MM.1S (cell line): ENCODE measurements around the gene PRICKLE1.

ENCODE experiments used
- CTCF ChIP-seq: fragments of 300-600 bp; sonication (generic); IDR thresholded peaks from 2 replicates; pipeline ENCODE4 v1.5.1; 2016; ENCODE audit warnings: antibody characterized with exemption, low read length, mixed read lengths
- EZH2 ChIP-seq: fragments of 300-600 bp; sonication (generic); optimal IDR thresholded peaks from 2 replicates; pipeline ENCODE3; 2017; ENCODE audit warnings: low read depth, mild to moderate bottlenecking, antibody characterized with exemption, low read length, mixed read lengths

DNA sequence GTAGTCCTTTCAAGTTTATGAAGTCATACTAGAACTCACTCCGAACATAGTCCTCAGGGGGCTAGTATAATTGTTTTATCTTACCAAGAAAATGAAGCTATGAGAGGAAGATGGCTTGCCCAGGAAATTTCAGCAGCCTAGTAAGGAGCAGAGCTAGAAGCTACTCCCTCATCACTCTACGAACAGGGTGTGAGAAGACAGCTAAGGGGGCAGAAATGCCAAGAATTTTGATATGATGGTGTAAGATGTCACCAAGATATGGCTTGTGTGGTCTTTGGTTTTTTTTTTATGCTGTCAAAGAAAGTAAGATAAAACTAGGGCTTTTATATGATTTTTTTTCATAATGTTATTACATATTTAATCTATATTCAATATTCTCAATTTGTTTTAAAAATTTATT lies 47.6 kb downstream of the PRICKLE1 start:
- TF ChIP-seq CTCF (no peak), EZH2 (no peak)
